Kidney capillary endothelial cell (primary cell): ENCODE results near the gene PATJ.
A peak's percentile ranks its signal among the peaks of the same experiment; 100 is the strongest.
"Not testable (repeated sequence)": the region's sequence is repeated elsewhere in the genome, so short reads cannot be mapped to it uniquely, and the experiment has no call there.

ENCODE experiments used
- DNase-seq: peaks from one replicate; pipeline ENCODE4 v3.0.0-alpha.2; 2018; ENCODE audit warnings: low spot score

The PATJ gene

DNA sequence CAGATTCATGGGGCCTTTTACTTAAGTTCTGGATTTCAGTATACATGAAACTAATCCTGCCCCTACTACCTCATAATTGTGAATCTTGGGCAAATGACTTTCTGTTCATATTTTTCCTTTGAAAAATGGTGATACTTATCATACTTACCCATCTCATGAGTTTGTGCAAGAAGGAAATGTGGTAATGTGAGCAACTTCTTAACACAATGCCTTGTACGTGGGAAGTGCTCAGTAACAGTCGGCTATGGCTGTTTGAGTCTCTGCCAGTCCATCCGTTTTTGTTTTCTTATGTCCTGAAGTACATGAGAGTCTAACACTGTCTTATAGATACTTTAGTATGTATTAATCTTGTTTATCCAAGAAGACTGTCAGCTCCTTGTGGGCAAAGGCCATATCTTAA lies 86.5 kb downstream of the PATJ start:
- peak; percentile 26 for DNase-seq

DNA sequence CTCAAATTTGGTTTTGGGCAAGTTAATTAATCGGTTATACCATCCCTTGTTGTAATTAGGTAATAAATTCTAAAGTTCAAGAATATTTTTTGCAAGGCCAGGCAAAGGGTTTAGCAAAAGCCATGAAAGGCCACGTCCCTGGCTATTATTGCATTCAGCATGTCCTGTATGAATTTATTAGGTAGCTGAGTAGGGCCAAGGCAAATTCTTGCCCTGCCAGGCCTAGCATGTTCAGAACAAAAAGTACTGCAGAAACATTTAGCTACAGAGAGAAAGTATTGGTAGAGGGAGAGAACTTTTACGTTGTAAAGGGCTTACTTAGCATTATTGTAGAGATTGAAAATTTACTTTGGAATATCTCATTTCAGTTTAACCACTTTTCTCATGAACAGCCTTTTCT lies 94.4 kb downstream of the PATJ start:
- no peak for DNase-seq

DNA sequence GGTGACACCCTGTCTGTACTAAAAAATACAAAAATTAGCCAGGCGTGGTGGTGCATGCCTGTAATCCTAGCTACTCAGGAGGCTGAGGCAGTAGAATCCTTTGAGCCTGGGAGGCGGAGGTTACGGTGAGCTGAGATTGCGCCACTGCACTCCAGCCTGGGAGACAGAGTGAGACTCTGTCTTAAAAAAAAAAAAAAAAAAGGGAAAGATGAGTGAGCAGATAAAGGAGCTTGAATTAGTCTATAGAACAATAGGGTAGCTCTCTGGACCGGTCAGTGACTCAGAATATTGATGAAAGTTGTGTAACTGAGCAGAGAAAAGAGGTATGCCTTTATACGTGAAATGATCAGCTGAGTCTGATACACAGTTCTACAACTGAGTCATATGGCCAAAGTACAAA lies 95.3 kb downstream of the PATJ start:
- not testable (repeated sequence) for DNase-seq

DNA sequence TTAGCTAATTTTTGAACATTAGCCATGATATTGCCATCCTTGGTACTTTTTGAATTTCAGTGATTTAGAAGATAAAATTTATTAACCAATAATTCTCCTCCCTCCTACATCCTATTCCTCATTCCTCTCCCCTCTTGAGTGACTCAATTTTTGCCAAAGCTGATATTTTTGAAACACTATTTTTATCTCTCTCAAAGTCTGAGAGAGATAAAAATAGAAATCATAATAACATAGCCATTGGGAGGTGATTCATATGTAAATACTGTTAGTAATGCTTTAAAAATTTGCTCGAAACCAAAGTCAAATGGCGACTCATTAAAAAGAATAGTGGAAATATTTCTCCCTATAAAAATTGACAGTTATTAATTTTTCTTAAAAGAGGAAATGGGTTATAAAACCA lies 97.4 kb downstream of the PATJ start:
- DNase-seq = peak; percentile 79

DNA sequence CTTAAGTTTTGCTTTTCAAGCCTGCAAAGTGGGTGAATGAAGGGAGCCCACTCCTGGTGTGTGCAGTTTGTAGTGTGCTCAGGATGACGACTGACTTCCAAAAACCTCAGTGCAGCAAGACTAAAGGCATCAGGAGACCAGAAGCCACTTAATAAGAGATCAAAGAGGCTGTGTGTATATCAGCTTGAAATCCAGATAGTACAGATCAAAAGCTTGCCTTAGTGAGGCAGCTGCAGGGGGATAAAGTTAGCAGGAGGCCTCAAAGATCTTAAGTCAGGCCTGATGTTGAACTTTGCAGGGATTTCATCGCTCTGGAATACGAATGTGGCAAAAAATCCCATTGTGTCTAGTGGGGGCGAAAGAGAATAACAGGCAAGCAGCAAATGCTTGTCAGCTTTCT lies 99.8 kb downstream of the PATJ start:
- no peak for DNase-seq

DNA sequence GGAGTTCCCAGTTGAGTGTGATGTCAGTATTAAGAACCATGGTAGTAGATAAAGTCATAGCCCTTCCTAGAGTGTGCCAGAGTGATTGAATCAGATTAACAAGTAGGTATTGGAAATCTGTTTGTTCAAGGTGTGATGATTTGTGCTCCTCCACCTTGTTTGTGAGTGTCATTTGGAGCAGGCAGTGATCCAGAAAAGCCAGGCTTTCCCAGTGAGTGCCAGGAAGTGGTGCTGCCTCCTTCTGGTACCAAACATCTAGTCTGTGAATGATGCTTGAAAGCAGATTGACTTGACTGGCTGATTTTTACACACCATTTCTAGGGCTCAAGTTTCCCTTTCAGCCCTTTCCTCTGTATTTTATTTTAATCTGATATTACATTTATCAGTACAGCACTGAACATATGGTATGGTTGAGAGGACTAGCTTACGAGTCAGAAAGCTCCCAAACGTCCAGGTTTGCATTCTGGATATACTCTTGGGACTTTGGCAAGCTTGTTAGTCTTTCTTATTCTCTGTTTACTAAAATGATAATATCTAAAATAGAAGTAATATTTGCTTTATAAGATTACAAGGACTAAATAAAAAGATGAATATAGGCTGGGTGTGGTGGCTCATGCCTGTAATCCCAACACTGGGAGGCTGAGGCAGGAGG lies 100.7 kb downstream of the PATJ start:
- DNase-seq = no peak

DNA sequence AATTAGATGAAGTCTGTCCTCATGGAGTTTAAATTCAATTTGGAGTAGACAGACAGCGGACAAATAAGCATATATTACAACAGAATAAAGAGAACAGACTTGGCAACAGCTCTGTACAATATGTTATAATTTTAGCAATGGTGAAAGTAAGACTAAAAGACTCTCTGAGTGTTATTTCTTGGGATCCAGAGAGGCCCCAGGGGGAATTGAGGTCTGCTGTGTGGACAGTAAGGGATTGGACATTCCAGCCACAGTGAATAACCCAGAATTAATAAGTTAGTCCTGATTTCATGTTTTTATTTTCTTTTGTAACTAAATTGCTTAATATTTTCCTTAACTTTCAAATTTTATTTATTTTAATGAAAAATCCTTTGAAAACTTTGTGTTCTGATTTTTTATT lies 101.7 kb downstream of the PATJ start:
- DNase-seq = no peak

DNA sequence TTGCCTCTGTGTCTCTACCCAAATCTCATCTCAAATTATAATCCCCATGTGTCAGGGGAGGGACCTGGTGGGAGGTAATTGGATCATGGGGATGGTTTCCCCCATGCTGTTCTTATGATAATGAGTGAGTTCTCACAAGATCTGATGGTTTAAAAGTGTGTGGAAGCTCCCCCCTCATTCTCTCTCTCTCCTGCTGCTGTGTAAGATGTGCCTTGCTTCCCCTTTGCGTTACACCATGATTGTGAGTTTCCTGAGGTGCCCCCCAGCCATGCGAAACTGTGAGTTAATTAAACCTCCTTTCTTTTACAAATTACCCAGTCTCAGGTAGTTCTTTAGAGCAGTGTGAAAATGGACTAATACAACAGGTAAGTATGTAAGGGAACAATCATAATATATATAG lies 102.4 kb downstream of the PATJ start:
- not testable (repeated sequence) for DNase-seq

DNA sequence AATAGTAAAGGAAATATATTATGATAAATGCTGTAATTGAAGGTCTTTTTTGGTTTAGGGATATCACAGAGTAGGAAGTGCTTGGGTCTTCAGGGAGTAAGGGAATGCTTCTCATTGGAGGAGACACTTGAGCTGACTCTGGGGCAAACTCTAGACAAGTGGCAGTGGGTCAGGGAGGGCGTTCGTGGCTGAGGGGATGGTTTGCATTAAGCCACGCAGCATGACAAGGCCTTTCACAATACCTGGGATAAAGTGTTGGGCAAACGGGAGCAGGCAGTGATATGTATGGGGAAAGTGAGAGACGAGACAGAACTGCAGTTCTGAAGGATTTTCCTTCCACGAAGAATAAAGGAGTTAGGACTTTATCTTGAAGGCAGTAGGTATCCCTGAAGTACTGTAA lies 109.0 kb downstream of the PATJ start:
- no peak for DNase-seq

DNA sequence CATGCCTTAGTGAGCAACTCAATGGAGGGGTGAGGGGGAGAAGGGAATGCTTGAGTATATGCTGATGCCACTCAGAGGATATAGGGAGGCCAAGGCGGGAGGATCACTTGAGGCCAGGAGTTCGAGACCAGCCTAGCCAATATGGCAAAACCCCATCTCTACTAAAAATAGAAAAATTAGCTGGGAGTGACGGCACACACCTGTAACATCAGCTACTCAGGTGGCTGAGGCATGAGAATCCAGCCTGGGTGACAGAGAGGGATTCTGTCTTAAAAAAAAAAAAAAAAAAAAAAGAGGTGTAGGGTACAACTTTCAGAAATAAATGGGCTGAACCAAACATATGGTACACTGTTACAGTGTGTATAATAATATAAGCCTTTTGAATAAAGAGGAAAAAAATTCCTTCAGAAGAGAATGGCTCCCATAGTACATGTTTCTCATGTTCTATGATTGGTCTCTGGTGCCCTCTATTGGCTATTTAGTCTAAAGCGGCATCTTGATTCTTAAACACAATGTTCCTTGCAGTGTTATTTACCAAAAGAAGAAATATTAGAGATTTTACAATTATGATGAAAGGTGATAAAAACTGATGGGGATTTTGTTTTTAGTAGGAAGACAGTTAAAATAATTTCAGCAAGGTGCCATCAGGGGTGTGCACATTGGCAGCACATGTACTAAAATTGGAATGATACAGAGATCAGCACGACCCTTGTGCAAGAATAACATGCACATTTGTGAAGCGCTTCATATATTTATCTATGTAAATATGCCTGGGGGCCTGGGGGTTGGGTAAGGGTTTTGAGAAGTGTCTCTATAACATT lies 109.8 kb downstream of the PATJ start:
- DNase-seq = peak; percentile 68

DNA sequence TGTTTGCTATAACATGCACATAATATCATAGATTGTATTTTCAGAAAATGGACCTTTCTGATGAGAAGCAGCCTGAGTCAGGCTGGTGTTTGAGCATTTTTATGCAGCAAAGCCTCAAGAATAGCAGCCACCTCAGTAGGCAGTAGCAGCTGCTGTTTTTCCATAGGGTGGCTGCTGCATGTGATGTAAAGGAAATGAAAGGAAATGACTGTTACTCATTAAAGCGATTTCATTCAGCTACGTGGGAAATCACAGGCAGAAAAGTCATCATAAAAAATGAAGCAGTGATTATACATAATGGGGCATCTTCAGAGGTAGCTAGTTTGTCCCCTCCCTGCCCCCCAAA lies 110.4 kb downstream of the PATJ start:
- DNase-seq = peak; percentile 50

DNA sequence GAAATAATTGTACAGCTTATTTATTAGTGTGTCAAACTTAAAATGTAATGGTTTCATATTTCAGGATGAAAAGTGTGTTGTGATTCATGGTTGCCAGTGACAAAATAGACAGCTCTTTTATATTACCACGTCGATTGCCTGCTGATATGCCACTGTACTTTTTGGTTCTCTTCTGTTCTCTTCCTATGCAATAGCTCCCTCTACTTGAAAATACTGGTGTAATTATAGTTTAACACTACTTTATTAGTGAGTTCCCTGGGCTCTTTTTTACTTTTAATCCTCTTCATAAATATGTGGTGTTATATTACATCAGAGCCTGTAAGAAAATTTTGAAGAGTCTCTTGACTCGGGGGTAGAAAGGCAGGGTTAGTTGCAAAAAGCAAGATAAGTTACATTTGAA lies 111.3 kb downstream of the PATJ start:
- peak; percentile 30 for DNase-seq

DNA sequence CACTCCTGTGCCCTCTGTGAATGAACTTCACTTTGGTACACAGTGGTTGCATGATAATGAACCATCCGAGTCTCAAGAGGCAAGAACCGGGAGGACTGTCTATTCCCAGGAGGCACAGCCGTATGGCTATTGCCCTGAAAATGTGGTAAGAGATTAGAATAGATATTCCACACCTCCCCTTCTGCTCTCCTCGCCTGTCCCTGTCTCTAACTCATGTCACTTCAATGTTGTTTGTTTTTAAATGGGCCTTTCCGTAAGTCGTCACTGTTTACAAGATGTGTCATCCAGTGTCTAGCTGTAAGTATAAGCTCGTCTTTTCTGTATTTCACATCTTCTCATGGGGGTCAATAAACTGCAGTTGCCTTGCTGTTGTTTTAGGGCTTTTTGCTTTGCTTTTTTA lies 122.2 kb downstream of the PATJ start:
- no peak for DNase-seq

DNA sequence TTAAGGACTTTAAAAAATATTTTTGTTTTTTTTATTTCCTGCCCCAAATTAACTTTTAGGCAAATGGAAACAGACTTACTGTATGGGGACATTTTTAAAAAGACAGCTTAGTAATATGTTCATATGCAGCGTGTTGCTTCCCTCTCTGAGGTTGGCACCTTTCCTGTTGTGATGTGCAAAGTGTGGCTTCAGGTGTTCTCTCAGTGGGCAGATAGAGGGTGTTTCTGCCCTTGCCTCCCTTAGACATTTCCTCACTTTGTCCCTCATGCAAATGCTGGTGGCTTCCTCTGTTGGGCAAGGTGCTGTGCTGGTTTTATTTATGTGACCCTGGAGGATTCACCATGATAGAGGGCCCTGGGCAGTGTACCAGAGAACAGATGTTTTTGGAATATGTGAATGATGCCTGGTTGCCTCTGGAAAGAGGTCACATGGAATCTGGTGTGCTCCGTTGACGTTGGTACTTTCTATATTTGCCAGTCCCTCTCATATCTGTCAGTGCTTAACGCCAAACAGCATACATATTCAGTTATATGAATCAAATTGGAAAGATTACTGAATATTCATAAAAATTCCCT lies 123.5 kb downstream of the PATJ start:
- no peak for DNase-seq

DNA sequence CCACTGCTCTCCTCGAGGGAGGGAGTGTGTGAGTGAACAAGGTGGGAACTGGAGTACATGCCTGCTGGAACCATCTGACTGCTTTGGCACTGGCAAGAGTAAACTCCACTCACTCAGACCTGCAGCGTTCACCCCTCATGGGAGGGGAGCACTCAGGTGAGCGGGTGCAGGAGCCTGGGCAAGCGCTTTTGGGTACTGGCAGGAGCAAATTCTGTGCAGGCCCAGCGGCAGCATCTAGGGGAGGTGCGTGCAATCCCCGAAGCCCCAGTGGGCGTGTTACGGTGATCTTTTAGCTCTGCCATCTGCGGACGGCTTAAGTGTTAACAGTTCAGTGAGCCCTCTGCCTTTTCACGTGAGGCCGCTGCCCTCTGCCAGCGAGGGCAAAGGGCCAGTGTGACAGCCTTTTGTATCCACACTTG lies 127.4 kb downstream of the PATJ start:
- no peak for DNase-seq

DNA sequence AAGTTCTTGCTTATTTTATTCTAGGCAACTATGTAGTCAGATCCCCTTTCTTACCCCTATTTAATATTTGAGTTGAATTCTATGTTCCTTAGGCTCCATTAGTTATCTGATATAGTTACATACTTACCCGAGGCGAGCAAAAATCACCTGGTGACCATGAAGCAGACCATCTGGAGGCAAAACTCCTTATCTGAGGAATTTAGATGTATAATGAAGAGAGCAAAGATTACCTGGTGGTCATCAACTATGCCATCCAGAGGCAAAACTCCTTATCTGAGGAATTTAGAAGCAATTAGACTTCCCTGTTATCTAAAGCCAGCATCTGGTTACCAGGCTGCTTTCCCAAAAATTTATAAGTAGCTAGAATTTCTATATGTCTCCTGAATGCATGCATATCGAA lies 129.9 kb downstream of the PATJ start:
- no peak for DNase-seq

DNA sequence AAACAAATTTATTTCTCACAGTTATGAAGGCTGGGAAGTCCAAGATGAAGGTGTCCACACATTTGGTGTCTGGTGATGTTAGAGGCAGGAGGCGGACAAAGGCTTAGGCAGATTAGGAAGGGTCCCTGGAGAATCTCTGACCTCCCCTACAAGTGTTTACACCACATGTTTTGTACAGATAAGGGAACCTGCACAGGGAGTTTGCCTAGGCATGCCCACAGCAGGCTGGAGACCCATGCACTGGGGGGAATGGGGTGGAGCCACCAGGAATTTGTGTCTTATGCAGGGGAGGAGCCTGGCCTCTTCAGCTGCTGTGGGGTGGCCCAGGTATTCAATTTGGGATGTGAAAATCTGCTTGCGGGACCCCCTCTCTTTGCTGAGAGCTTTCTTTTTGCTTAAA lies 131.3 kb downstream of the PATJ start:
- DNase-seq = no peak

DNA sequence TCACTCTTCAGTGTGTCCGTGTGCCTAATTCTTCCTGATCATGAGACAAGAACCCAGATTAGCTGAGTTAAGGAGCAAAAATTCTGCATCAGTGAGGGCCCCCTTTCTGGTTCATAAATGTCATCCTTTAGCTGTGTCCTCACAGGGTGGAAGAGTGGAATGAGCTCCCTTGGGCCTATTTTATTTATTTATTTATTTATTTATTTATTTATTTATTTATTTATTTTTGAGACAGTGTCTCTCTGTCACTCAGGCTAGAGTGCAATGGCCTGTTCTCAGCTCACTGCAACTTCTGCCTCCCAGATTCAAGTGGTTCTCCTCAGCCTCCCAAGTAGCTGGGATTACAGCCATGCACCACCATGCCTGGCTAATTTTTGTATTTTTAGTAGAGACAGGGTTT lies 131.7 kb downstream of the PATJ start:
- no peak for DNase-seq

DNA sequence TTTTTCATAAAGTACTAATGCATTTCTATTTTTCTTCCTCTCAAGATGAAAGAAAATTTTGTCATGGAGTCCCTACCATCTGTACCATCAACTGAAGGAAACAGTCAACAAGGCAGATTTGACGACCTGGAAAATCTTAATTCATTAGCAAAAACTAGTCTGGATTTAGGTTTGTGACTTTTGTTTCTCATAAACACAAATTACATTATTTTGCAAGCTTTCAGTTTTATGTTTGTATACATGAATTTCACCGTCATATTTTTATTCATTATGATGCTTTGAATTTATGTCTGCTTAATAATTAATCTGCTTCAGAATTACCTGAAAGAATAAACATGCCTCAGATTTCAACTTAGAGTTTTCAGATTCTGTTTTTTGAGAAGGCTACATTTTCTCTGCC lies 132.9 kb downstream of the PATJ start:
- no peak for DNase-seq

DNA sequence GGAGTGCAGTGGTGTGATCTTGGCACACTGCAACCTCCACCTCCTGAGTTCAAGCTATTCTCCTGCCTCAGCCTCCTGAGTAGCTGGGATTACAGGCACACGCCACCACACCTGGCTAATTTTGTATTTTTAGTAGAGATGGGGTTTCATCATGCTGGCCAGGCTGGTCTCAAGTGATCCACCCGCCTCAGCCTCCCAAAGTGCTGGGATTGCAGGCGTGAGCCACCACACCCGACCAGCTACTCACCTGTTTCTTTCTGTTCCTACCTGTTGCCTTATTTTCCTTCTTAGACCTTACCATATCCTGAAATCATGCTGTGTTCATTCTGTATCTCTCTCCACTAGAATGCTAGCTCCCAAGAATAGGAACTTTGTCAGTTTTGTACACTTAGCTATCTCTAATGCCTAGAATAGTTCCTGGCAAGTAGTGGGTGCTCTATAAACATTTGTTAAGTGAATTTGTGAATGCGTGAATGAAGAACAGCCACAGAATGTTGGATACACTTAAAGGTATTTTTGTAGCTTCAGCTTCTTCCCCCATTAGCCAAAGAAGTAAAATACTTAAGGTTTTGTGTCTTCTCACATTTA lies 137.7 kb downstream of the PATJ start:
- DNase-seq = not testable (repeated sequence)

DNA sequence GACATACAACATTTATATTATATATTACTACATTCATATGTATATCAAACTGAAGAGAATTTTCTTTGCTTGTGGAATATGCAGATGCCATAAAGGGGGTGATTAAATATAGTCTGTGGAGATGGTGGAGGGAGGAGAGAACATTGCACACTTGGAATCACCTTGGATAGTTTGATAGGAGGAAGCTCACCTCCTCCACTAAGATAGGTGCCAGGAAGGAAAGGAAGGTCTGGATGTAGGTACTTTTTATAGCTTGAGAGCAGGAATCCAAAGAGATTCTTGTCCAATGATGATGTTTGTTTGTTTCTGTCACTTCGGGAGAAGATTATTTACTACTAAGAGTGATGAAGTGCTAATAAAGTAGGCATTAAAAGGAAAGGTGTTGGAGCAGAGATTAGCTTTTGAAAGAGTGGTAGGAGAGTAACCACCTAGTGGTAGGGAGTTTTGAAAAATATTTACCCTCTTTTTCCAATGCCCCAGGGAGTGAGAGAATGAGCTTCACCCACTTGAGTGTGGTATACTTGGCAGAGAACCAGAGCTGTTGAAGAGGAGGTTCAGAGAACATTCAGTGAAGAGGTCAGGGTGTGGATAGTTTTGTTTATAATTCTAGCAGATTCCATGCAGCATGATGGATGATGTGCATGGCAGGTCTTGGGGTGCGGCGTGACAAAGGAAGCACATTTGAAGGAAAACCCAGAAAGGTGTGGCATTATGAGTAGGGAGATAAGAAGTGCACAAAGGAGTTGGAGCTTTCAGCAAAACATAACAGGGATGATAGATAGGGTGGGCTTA lies 145.0 kb downstream of the PATJ start:
- DNase-seq = no peak

DNA sequence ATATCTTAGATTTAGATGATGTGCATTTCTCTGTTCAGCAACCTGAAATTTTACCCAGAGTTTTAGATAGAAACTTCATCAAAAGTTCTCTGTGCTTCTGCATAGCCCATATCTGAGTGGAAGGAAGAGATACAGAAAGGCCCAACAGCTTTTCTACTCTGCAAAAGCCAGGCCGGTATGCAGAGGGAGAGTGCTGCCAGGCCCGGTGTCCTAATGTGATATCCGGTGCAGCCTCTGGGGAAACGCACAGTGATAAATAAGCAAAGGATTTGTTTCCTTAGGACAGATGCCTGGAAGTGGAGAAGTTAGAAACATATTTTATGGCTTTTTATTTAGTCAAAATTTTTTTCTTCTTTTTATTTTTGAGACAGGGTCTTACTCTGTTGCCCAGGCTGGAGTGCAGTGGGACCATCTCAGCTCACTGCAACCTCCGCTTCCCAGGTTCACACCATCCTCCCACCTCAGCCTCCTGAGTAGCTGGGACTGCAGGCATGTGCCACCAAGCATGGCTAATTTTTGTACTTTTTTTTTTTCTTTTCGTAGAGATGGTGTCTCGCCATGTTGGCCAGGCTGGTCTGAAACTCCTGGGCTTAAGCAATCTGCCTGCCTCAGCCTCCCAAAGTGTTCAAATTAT lies 145.8 kb downstream of the PATJ start:
- no peak for DNase-seq
